K562 treated with DMSO at 1 percent for 12 hours (cell line): ENCODE measurements around the gene SLC22A15. TPM values are rescaled to one million over a fixed set of nuclear protein-coding genes. Genes with fewer than 3 reads are reported as not detected.

Source experiments
- total RNA-seq: library from RNA; unstranded; fragments of 300-600 nt; gene quantifications from 2 replicates; pipeline ENCODE4 v1.2.3, GENCODE V29; 2022; ENCODE audit not compliant: insufficient read depth

The SLC22A15 gene
- total RNA-seq = 0.38 and 1.6 TPM in 2 replicates

DNA sequence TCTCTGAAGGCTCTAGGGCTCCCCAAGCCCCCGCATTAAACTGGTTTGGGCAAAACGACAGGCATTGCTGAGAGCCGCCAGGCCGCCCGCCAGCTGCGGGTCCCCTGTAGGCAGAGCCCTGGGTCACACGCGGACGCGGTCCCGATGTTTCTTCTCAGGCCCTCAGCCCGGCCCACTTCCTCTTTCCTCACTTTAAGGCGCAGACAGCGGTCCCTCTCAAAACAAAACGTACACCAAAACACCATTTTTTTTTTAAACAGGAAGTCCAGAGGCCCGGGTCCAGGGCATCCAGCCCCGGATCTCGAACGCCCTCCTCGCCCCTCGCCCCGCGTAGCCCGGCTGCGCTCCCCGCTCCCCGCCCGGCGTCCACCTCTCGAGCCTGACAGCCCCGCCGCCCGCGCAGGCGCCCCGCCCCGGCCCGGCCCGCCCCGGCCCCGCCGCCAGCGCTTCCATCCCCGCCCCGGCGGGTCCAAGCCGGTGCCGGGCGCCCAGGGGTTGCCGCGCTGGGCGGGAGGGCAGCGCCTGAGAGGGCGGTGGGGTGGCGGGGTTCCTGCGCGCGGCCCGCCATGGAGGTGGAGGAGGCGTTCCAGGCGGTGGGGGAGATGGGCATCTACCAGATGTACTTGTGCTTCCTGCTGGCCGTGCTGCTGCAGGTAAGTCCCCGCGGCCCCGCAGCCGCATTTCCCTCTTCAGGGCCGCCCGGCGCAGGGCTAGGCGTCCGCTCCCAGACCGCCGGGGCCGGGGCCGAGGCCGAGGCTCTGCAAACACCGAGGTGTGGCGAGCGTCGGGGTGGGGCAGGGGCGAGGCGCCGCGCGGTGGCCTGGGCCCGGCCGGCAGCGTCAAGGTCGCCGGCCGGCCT lies at the start of gene SLC22A15:
Gene SLC22A15, plus strand, starts transcription at position 452 of the 859 bp plus-strand sequence. Its CDS starts 115 bp downstream, at position 567.

DNA sequence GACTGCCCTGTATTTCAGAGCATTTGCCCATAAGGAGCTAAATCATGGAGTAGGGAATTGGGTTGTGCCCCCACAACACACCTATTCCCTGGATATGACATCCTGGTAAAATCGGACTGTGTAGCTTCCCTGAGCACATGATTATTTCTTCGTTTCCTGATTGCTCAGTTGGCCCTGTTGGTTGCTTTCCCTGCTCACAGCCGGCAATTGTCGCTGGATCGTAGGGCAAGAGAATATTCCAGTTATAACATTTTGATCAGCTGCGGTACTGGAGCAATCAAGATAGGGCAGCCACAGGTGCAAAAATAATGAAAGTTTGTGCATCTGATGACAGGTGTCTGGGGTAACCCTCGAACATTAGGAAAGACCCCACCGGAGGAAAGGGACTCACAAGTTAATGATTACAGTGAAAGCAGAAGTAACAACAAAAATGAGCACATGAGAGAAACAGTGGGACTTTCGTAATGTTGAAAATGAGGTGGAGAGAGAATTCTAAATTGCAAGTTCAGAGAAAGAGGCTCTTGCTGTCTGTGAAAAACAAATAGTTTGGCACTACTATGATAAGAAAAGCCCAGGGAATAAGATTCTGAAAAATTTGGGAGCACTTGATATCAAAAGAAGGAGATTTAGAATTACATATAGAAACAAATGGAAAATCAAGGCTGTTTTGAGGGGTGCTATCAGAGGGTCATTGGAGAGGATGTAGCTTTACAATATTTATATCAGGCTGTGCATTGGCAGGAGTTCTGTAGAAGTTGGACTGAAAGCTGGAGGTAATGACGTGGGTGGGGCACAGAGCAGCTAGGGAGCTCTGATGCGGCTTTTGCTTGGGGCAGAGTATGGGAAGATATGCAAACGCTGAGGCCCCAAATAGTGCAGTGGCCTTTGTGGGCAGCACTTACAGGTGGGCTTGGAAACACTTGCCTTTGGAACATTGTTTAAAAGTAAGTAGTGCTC lies 134.5 kb downstream of the SLC22A15 start, which contains the start of gene MAB21L3:
Gene MAB21L3, plus strand, starts transcription at position 833 of the 957 bp plus-strand sequence. CDS start 1,217 bp downstream, outside the sequence.

Other genes with a start within 250 kb of the SLC22A15 start
- gene CASQ2, start 207.8 kb upstream of the SLC22A15 start, total RNA-seq = not detected in 2 replicates
- not detected in 2 replicates for gene NHLH2, start 135.4 kb upstream of the SLC22A15 start, total RNA-seq
- gene MAB21L3, start 134.9 kb downstream of the SLC22A15 start, total RNA-seq = not detected in 2 replicates